ENCODE measurements around the gene ACKR1. TPM values are rescaled to one million over a fixed set of nuclear protein-coding genes. Genes with fewer than 3 reads are reported as not detected.

The ACKR1 gene
- total and polyA plus RNA-seq, 2 donors (not counting 3 experiments of a cell fraction or from before 2014, with no cell fraction given), result 0.15 to 1.3 TPM

GRCh38 chr1:159201642-159202041, 3.0 kb upstream of the ACKR1 start:
- dilution Hi-C loops (cut with MboI; ENCODE audit: extremely low pct_ligation_motif_present, low sequenced_read_pairs) (no loop called here), intact Hi-C loops (cut with micrococcal nuclease) (no loop called here)
- ChIA-PET POLR2A (no interaction called here), CTCF (interaction anchor here (1.0 to 2.8 kb wide), 3 partner anchors 9 to 40 kb away, joined by 4 to 27 read pairs (median 10); no protein-coding TSS in a partner anchor)
- no peak overlapping the region for H3K4me3 ChIP-seq (replicated peaks in 1 of 3; ENCODE audit: insufficient read depth in 1 of 3, low read depth in 1 of 3, low read length in 3 of 3)
- H3K27me3 ChIP-seq (ENCODE audit: control insufficient read depth in 2 of 2, insufficient read depth in 2 of 2, low read length in 2 of 2), result no peaks in the 10 kb centered on the region
- no peaks in the 10 kb centered on the region for H3K9me1 ChIP-seq (replicated peaks; ENCODE audit: control insufficient read depth, extremely low read depth, insufficient read depth, low read length)
- H3K9me3 ChIP-seq (replicated peaks; ENCODE audit: control insufficient read depth, insufficient read depth, low read length), result no peaks in the 10 kb centered on the region
- H3K9ac ChIP-seq (replicated peaks; ENCODE audit: extremely low read depth, insufficient read depth, low read length), result no peak overlapping the region
- no TSS peak for BruUV-seq (replicated peaks)
- H4K20me1 ChIP-seq (replicated peaks; ENCODE audit: control insufficient read depth, extremely low read depth, insufficient read depth, low read length), result no peaks in the 10 kb centered on the region
- no peak overlapping the region for H3K4me2 ChIP-seq (ENCODE audit: insufficient read depth, low read length)
- no peaks in the 10 kb centered on the region for H3K36me3 ChIP-seq (ENCODE audit: control insufficient read depth in 2 of 2, extremely low read depth in 1 of 2, insufficient read depth in 2 of 2, low read length in 2 of 2)
- H2AFZ ChIP-seq (ENCODE audit: low read depth, low read length), result no peak overlapping the region
- no peak for FAIRE-seq
- no peak for DNase-seq (ENCODE audit: low read depth, low spot score)
- no peaks in the 10 kb centered on the region for H3K79me2 ChIP-seq (ENCODE audit: control insufficient read depth, insufficient read depth, low read length)
- TF ChIP-seq EZH2 (IDR thresholded peaks at IDR 0.05; ENCODE audit: borderline replicate concordance, low read depth, low read length, severe bottlenecking) (no peak), CTCF (IDR thresholded peaks at IDR 0.05; ENCODE audit: extremely low read depth in 1 of 2, insufficient read depth in 1 of 2, low read depth in 1 of 2, low read length in 2 of 2) (no peak), POLR2AphosphoS5 (IDR thresholded peaks at IDR 0.05; ENCODE audit: insufficient read depth, low read depth, low read length) (no peak), MAX (IDR thresholded peaks at IDR 0.05; ENCODE audit: insufficient read depth, insufficient read length) (no peak), MYC (IDR thresholded peaks at IDR 0.05; ENCODE audit: low read depth, low read length) (no peak), FOS (IDR thresholded peaks at IDR 0.05; ENCODE audit: borderline replicate concordance, insufficient read depth, low read length) (no peak), JUN (IDR thresholded peaks at IDR 0.05; ENCODE audit: borderline replicate concordance, insufficient read depth, insufficient read length, low read depth) (no peak), GATA2 (IDR thresholded peaks at IDR 0.05; ENCODE audit: insufficient read depth, insufficient read length, low read depth, low read length) (no peak), POLR2A (IDR thresholded peaks at IDR 0.05; ENCODE audit: low read depth, low read length) (no peak)
- no peaks in the 10 kb centered on the region for H3K4me1 ChIP-seq (ENCODE audit: control insufficient read depth, extremely low read depth, insufficient read depth, low read length)
- no peak overlapping the region for H3K27ac ChIP-seq (ENCODE audit: insufficient read depth, low read depth, low read length)

Data from endothelial cell of umbilical vein (primary cell).